Aorta (tissue), 5 donors: ENCODE data around the gene SUCLG1. TPM values are rescaled to one million over a fixed set of nuclear protein-coding genes. Genes with fewer than 3 reads are reported as not detected.

Experiments
- ATAC-seq: fragments of 200-7000 bp; cut with Tn5 transposase; one replicate; pipeline ENCODE4 v1.9.1; 2022; ENCODE audit warnings: moderate library complexity; ENCODE audit not compliant: low FRiP score
- DNase-seq, 2 donors: peaks; one replicate each; pipeline ENCODE4 v3.0.0-alpha.2; 2020
- H3K27ac ChIP-seq, 2 donors: one replicate each; pipeline ENCODE4 v1.5.1; 2013; ENCODE audit warnings: low read length in 2 of 2, mild to moderate bottlenecking in 2 of 2, moderate library complexity in 2 of 2, control low read depth in 1 of 2, inconsistent platforms in 1 of 2, low read depth in 1 of 2
- H3K27me3 ChIP-seq, 2 donors: one replicate each; pipeline ENCODE4 v1.6.1; 2013; ENCODE audit warnings: control low read depth in 1 of 2, low read length in 1 of 2, mild to moderate bottlenecking in 1 of 2, moderate library complexity in 1 of 2; ENCODE audit not compliant: insufficient read depth in 2 of 2, control insufficient read depth in 1 of 2
- H3K36me3 ChIP-seq, 2 donors: one replicate each; pipeline ENCODE4 v1.6.1; 2013; ENCODE audit warnings: control low read depth in 1 of 2, low read length in 1 of 2, mild to moderate bottlenecking in 1 of 2; ENCODE audit not compliant: insufficient read depth in 2 of 2, control insufficient read depth in 1 of 2
- H3K4me1 ChIP-seq, 2 donors: one replicate each; pipeline ENCODE4 v1.6.1; 2013; ENCODE audit warnings: low read length in 2 of 2, control low read depth in 1 of 2, mild to moderate bottlenecking in 1 of 2, moderate library complexity in 1 of 2; ENCODE audit not compliant: insufficient read depth in 2 of 2, control insufficient read depth in 1 of 2
- H3K4me3 ChIP-seq, 2 donors: one replicate each; pipeline ENCODE4 v1.5.1; 2013; ENCODE audit warnings: low read length in 2 of 2, control low read depth in 1 of 2, mild to moderate bottlenecking in 1 of 2
- H3K9me3 ChIP-seq: one replicate; pipeline ENCODE4 v1.6.1; 2013; ENCODE audit warnings: mild to moderate bottlenecking, low read length; ENCODE audit not compliant: control insufficient read depth
- WGBS, 2 donors: extraction: QIAGEN DNeasy Blood & Tissue Kit; methylation state at CpG; one replicate each; pipeline ENCODE4 v1.1.7; 2013; 5-methylcytosine and 5-hydroxymethylcytosine counted together
- intact Hi-C, 2 donors: fragments of 100-400 bp; cut with DNase I; formaldehyde crosslinking; loops; one replicate each; pipeline versions ENCODE4 v1.14.2 to v1.15.0; 2022
- polyA plus RNA-seq, 2 donors: library from polyadenylated mRNA; stranded (reverse); fragments of 200-250 nt; gene quantifications; one replicate each; pipeline ENCODE4 v1.2.3, GENCODE V29; 2013
- total RNA-seq, 2 donors: library from RNA; stranded (reverse); fragmentation: NEBNext Ultra II Directional; extraction: Animal tissue kit (Norgen Biotek cat#: 25700); gene quantifications; one replicate each; pipeline ENCODE4 v1.2.1, GENCODE V29; 2021
- donor health status: healthy with polysubstance abuse.
- donor health status: Bipolar disorder and iron deficiency.
- donor health status: DM: no; HTN: no; CAD: no.
- donor health status: DM: no; HTN: no; CAD: no.
- donor health status: DM: yes; HTN: yes; CAD: no.

SUCLG1 gene
- total and polyA plus RNA-seq, 4 donors, result 44.7 to 117 (median 50.3) TPM

GRCh38 chr2:84491741-84492140 is 32.7 kb upstream of the SUCLG1 start:
- no peaks in the 10 kb centered on the region for H3K9me3 ChIP-seq
- WGBS, 2 donors, result 91 to 92% methylated on average over 6 of the region's 6 CpGs
- ATAC-seq (no peak), DNase-seq (no peak)
- intact Hi-C loops, result loop anchor here in 1 of 2 donors (10.0 kb wide), 1 partner anchor 143 kb away; no protein-coding TSS in a partner anchor
- no peaks in the 10 kb centered on the region for H3K4me1 ChIP-seq
- no peaks in the 10 kb centered on the region for H3K27me3 ChIP-seq
- H3K4me3 ChIP-seq, result no peak overlapping the region
- H3K36me3 ChIP-seq, result no peaks in the 10 kb centered on the region
- no peak overlapping the region for H3K27ac ChIP-seq

- Histone ChIP-seq H3K9me3 (no peaks in the 10 kb centered on the region), H3K27ac (no peak overlapping the region), H3K27me3 (no peaks in the 10 kb centered on the region), H3K4me1 (no peaks in the 10 kb centered on the region), H3K36me3 (no peaks in the 10 kb centered on the region), H3K4me3 (no peak overlapping the region)
- DNase-seq (no peak), ATAC-seq (no peak)
- 43% methylated on average over 2 of the region's 2 CpGs for WGBS, 2 donors
- intact Hi-C loops, result loop anchor here in 1 of 2 donors (10.0 kb wide), 1 partner anchor 144 kb away; no protein-coding TSS in a partner anchor
These were observed 32.2 kb upstream of the SUCLG1 start for GRCh38 chr2:84491256-84491655.

GRCh38 chr2:84487298-84487996 is 28.4 kb upstream of the SUCLG1 start:
- 34% methylated on average over 3 of the region's 3 CpGs for WGBS, 2 donors

GRCh38 chr2:84486441-84487115 is 27.5 kb upstream of the SUCLG1 start:
- no peak for DNase-seq
- Histone ChIP-seq H3K4me3 (no peak overlapping the region), H3K36me3 (no peaks in the 10 kb centered on the region), H3K9me3 (no peaks in the 10 kb centered on the region), H3K27me3 (no peaks in the 10 kb centered on the region), H3K4me1 (no peaks in the 10 kb centered on the region), H3K27ac (no peak overlapping the region)
- WGBS, 2 donors, result 76 to 78% methylated on average over 2 of the region's 2 CpGs
- intact Hi-C loops, result no loop called here
- no peak for ATAC-seq

More at GRCh38 chr2:84487298-84487996, 28.4 kb upstream of the SUCLG1 start:
- no peak overlapping the region for H3K27ac ChIP-seq
- ATAC-seq, result no peak
- no peaks in the 10 kb centered on the region for H3K4me1 ChIP-seq
- H3K36me3 ChIP-seq, result no peaks in the 10 kb centered on the region
- no peaks in the 10 kb centered on the region for H3K9me3 ChIP-seq
- no peaks in the 10 kb centered on the region for H3K27me3 ChIP-seq
- DNase-seq, result no peak
- intact Hi-C loops, result no loop called here
- H3K4me3 ChIP-seq, result no peak overlapping the region

- H3K27me3 ChIP-seq, result no peaks in the 10 kb centered on the region
These were observed 24.2 kb upstream of the SUCLG1 start for GRCh38 chr2:84483320-84483719.

GRCh38 chr2:84482603-84483002 is 23.5 kb upstream of the SUCLG1 start:
- ATAC-seq (no peak), DNase-seq (no peak)
- Histone ChIP-seq H3K36me3 (no peaks in the 10 kb centered on the region), H3K27me3 (no peaks in the 10 kb centered on the region), H3K4me1 (no peaks in the 10 kb centered on the region), H3K9me3 (no peaks in the 10 kb centered on the region), H3K27ac (no peak overlapping the region), H3K4me3 (no peak overlapping the region)
- intact Hi-C loops, result no loop called here
- WGBS, 2 donors, result 60 to 67% methylated on average over 3 of the region's 3 CpGs

More at GRCh38 chr2:84483320-84483719, 24.2 kb upstream of the SUCLG1 start:
- no peaks in the 10 kb centered on the region for H3K9me3 ChIP-seq
- no peaks in the 10 kb centered on the region for H3K36me3 ChIP-seq
- 92 to 93% methylated on average over 1 of the region's 1 CpG for WGBS, 2 donors
- DNase-seq (no peak), ATAC-seq (no peak)
- no peaks in the 10 kb centered on the region for H3K4me1 ChIP-seq
- no peak overlapping the region for H3K4me3 ChIP-seq
- intact Hi-C loops, result no loop called here
- no peak overlapping the region for H3K27ac ChIP-seq

- H3K9me3 ChIP-seq, result no peaks in the 10 kb centered on the region
- no peak overlapping the region for H3K4me3 ChIP-seq
- no peaks in the 10 kb centered on the region for H3K36me3 ChIP-seq
- WGBS, 2 donors, result 48 to 50% methylated on average over 5 of the region's 5 CpGs
- H3K27ac ChIP-seq, result no peak overlapping the region
- no peak for ATAC-seq
- DNase-seq, result no peak
- no peaks in the 10 kb centered on the region for H3K4me1 ChIP-seq
- intact Hi-C loops, result no loop called here
- H3K27me3 ChIP-seq, result no peaks in the 10 kb centered on the region
These were observed 22.6 kb upstream of the SUCLG1 start for GRCh38 chr2:84481702-84482101.

- WGBS, 2 donors, result 85% methylated on average over 3 of the region's 3 CpGs
- DNase-seq, result no peak
- intact Hi-C loops, result no loop called here
These were observed 19.8 kb upstream of the SUCLG1 start for GRCh38 chr2:84478867-84479266.

GRCh38 chr2:84477886-84478285 is 18.8 kb upstream of the SUCLG1 start:
- intact Hi-C loops, result no loop called here
- no peak for ATAC-seq
- DNase-seq, result no peak
- WGBS, 2 donors, result 72 to 82% methylated on average over 1 of the region's 1 CpG
- Histone ChIP-seq H3K4me1 (no peaks in the 10 kb centered on the region), H3K27ac (no peak overlapping the region), H3K27me3 (no peaks in the 10 kb centered on the region), H3K36me3 (no peaks in the 10 kb centered on the region), H3K9me3 (no peaks in the 10 kb centered on the region), H3K4me3 (no peak overlapping the region)

More at GRCh38 chr2:84478867-84479266, 19.8 kb upstream of the SUCLG1 start:
- H3K4me1 ChIP-seq, result no peaks in the 10 kb centered on the region
- no peaks in the 10 kb centered on the region for H3K27me3 ChIP-seq
- no peaks in the 10 kb centered on the region for H3K9me3 ChIP-seq
- no peak overlapping the region for H3K27ac ChIP-seq
- no peak for ATAC-seq
- no peak overlapping the region for H3K4me3 ChIP-seq
- H3K36me3 ChIP-seq, result no peaks in the 10 kb centered on the region
